ENCODE data around the gene C12orf42. TPM values are rescaled to one million over a fixed set of nuclear protein-coding genes. Genes with fewer than 3 reads are reported as not detected.

Gene C12orf42
- total and polyA plus RNA-seq, 10 of the 15 experiments (the other 5 are each of a cell fraction or from before 2014, with no cell fraction given): 1.4 to 7.0 (median 2.4) TPM

- peak; percentile 77 for TF ChIP-seq RELB (IDR thresholded peaks at IDR 0.05; ENCODE audit: low read depth)
- peak; percentile 73; the same call in 1 of the 2 replicates for TF ChIP-seq CREM (IDR thresholded peaks at IDR 0.05; ENCODE audit: low read depth)
- peak in 1 of 2 experiments; percentile 8; a peak in 1 of 4 replicates for TF ChIP-seq SRF (IDR thresholded peaks at IDR 0.05; ENCODE audit: low read depth in 2 of 2, low read length in 2 of 2)
- TF ChIP-seq ETV6 (conservative IDR thresholded peaks at IDR 0.05 in 1 of 2, IDR thresholded peaks at IDR 0.05 in 1 of 2; ENCODE audit: borderline replicate concordance in 1 of 2, low read depth in 1 of 2): peak in 1 of 2 experiments; percentile 68; a peak in 1 of 4 replicates
- TF ChIP-seq ATF7 (IDR thresholded peaks at IDR 0.05; ENCODE audit: low read depth): peak; percentile 83
- no peak for TF ChIP-seq CHD1 (IDR thresholded peaks at IDR 0.05; ENCODE audit: low read depth, low read length)
- TF ChIP-seq BACH1 (IDR thresholded peaks at IDR 0.05; ENCODE audit: borderline replicate concordance): peak; percentile 77; the same call in 1 of the 2 replicates
- no peak for TF ChIP-seq RFX5 (IDR thresholded peaks at IDR 0.05; ENCODE audit: low read depth, low read length)
- 0 out of 2 replicates have a peak, but pooled peaks have one; percentile 62 for TF ChIP-seq MEF2A (IDR thresholded peaks at IDR 0.05; ENCODE audit: insufficient read depth, low read depth, low read length)
- no peak for TF ChIP-seq LARP7 (IDR thresholded peaks at IDR 0.05)
- TF ChIP-seq FOXK2 (IDR thresholded peaks at IDR 0.05): no peak
- TF ChIP-seq IRF4 (IDR thresholded peaks at IDR 0.05; ENCODE audit: low read depth, low read length): 0 out of 2 replicates have a peak, but pooled peaks have one; percentile 63
- TF ChIP-seq EZH2 (IDR thresholded peaks at IDR 0.05; ENCODE audit: borderline replicate concordance, control insufficient read depth, low read depth, low read length): no peak
- peak; percentile 80 for TF ChIP-seq IKZF1 (conservative IDR thresholded peaks at IDR 0.05)
- TF ChIP-seq USF2 (IDR thresholded peaks at IDR 0.05; ENCODE audit: borderline replicate concordance, low read depth, low read length): no peak
- peak; percentile 89 for TF ChIP-seq DPF2 (IDR thresholded peaks at IDR 0.05)
- peak; percentile 75 for TF ChIP-seq RUNX3 (IDR thresholded peaks at IDR 0.05; ENCODE audit: low read length)
- 0 out of 4 replicates have a peak, but pooled peaks of 1 of the 2 experiments have one; percentile 21 for TF ChIP-seq BHLHE40 (IDR thresholded peaks at IDR 0.05; ENCODE audit: borderline replicate concordance in 1 of 2, low read depth in 2 of 2, low read length in 1 of 2)
- 0 out of 2 replicates have a peak, but pooled peaks have one; percentile 51 for TF ChIP-seq ZNF217 (IDR thresholded peaks at IDR 0.05)
- no peak for TF ChIP-seq SREBF1 (IDR thresholded peaks at IDR 0.05; ENCODE audit: low read length)
- no peak for TF ChIP-seq MYB (IDR thresholded peaks at IDR 0.05; ENCODE audit: borderline replicate concordance, low read depth, low read length)
- TF ChIP-seq ZZZ3 (IDR thresholded peaks at IDR 0.05; ENCODE audit: control insufficient read depth, insufficient read length, low read depth): no peak
- peak; percentile 61; the same call in 1 of the 2 replicates for TF ChIP-seq NR2F1 (conservative IDR thresholded peaks at IDR 0.05)
- TF ChIP-seq MEF2B (IDR thresholded peaks at IDR 0.05; ENCODE audit: partially characterized antibody, poor library complexity, severe bottlenecking): peak; percentile 26
- TF ChIP-seq SPI1 (IDR thresholded peaks at IDR 0.05; ENCODE audit: borderline replicate concordance, insufficient read depth, low read depth, low read length): peak; percentile 95
- TF ChIP-seq GATAD2B (conservative IDR thresholded peaks at IDR 0.05; ENCODE audit: low read depth): 0 out of 2 replicates have a peak, but pooled peaks have one; percentile 49
- 0 out of 2 replicates have a peak, but pooled peaks have one; percentile 55 for TF ChIP-seq ZBED1 (IDR thresholded peaks at IDR 0.05; ENCODE audit: borderline replicate concordance)
- TF ChIP-seq IRF5 (IDR thresholded peaks at IDR 0.05; ENCODE audit: borderline replicate concordance): no peak
Observed at GRCh38 chr12:103462675-103463074, 33.1 kb downstream of the C12orf42 start (continued).

Data from GM12878 (cell line).